Neural cell (in vitro differentiated cells): ENCODE measurements around the gene PMS2.

ENCODE experiments used
- POLR2AphosphoS5 ChIP-seq: IDR thresholded peaks from 2 replicates; pipeline ENCODE4 v1.6.1; 2012
- SMC3 ChIP-seq: fragments of 450-650 bp; conservative IDR thresholded peaks from 2 replicates; pipeline ENCODE4 v1.6.1; 2014; ENCODE audit warnings: antibody characterized with exemption, mild to moderate bottlenecking, moderate library complexity; ENCODE audit not compliant: poor library complexity
- TF ChIP-seq, protein P1 (sequence below): fragments of 450-650 bp; IDR thresholded peaks from 2 replicates; pipeline ENCODE4 v1.5.1; 2014; ENCODE audit warnings: antibody characterized with exemption, mild to moderate bottlenecking, moderate library complexity; ENCODE audit not compliant: poor library complexity, severe bottlenecking
- TF ChIP-seq, protein P2 (sequence below): IDR thresholded peaks from 2 replicates; pipeline ENCODE4 v1.6.1; 2012; ENCODE audit warnings: borderline replicate concordance

DNA sequence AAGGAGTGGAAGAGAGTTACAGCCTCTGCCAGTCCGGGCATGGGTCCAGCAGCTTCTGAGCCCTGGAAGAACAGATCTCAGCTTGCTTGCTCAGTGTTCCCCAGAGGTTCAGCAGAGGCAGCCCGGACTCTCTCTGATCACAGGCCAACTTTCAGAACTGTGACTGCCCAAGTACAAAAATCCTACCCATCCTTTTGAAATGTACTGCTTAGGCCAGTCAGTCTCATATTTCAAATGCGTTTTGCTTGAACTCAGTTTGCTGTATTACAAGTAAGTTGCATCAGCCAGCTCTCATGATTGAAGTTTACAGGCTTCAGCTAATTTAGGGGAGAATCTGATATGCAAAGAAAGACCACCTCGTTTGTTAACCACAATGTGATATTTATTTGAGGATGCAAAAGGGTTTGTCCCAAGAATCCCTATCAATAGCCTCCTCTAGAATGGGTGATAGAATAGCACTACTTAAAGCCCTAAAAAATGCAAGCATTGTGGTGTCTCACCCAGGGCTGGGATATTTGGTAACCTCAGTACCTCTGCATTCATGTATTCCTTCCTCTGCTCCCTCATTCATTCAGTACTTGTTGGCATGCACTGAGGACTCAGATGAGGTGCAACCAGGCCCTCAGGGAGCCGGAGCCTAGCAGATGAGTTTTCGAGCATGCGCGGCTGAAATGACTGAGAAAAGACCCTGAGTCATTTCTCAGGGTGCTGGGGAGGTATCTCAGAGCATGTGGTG is 7.2 kb upstream of the PMS2 start:
- TF ChIP-seq POLR2AphosphoS5 (no peak), SMC3 (no peak)
- TF ChIP-seq, protein P1, sequence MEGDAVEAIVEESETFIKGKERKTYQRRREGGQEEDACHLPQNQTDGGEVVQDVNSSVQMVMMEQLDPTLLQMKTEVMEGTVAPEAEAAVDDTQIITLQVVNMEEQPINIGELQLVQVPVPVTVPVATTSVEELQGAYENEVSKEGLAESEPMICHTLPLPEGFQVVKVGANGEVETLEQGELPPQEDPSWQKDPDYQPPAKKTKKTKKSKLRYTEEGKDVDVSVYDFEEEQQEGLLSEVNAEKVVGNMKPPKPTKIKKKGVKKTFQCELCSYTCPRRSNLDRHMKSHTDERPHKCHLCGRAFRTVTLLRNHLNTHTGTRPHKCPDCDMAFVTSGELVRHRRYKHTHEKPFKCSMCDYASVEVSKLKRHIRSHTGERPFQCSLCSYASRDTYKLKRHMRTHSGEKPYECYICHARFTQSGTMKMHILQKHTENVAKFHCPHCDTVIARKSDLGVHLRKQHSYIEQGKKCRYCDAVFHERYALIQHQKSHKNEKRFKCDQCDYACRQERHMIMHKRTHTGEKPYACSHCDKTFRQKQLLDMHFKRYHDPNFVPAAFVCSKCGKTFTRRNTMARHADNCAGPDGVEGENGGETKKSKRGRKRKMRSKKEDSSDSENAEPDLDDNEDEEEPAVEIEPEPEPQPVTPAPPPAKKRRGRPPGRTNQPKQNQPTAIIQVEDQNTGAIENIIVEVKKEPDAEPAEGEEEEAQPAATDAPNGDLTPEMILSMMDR: no peak
- TF ChIP-seq, protein P2, sequence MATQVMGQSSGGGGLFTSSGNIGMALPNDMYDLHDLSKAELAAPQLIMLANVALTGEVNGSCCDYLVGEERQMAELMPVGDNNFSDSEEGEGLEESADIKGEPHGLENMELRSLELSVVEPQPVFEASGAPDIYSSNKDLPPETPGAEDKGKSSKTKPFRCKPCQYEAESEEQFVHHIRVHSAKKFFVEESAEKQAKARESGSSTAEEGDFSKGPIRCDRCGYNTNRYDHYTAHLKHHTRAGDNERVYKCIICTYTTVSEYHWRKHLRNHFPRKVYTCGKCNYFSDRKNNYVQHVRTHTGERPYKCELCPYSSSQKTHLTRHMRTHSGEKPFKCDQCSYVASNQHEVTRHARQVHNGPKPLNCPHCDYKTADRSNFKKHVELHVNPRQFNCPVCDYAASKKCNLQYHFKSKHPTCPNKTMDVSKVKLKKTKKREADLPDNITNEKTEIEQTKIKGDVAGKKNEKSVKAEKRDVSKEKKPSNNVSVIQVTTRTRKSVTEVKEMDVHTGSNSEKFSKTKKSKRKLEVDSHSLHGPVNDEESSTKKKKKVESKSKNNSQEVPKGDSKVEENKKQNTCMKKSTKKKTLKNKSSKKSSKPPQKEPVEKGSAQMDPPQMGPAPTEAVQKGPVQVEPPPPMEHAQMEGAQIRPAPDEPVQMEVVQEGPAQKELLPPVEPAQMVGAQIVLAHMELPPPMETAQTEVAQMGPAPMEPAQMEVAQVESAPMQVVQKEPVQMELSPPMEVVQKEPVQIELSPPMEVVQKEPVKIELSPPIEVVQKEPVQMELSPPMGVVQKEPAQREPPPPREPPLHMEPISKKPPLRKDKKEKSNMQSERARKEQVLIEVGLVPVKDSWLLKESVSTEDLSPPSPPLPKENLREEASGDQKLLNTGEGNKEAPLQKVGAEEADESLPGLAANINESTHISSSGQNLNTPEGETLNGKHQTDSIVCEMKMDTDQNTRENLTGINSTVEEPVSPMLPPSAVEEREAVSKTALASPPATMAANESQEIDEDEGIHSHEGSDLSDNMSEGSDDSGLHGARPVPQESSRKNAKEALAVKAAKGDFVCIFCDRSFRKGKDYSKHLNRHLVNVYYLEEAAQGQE: no peak
